Measurements from ENCODE around the gene ACTG1. TPM values are rescaled to one million over a fixed set of nuclear protein-coding genes. Genes with fewer than 3 reads are reported as not detected.

The ACTG1 gene
- total RNA-seq, 5 donors from 2014 or later (not counting 1 experiment from before 2014, with no cell fraction given), result 1,183 to 1,383 (median 1,262) TPM

- no peak for ATAC-seq (replicated peaks in 1 of 4)
- Mint-ChIP-seq H3K27ac (no peak overlapping the region), H3K27me3 (no peaks in the 10 kb centered on the region), H3K36me3 (peaks cover 22% of the 10 kb centered on the region), H3K9me3 (no peaks in the 10 kb centered on the region), H3K4me3 (no peak overlapping the region), H3K4me1 (peaks cover 7 to 13% (median 11%) of the 10 kb centered on the region in 3 donors)
- no peak overlapping the region for H3K4me3 ChIP-seq (ENCODE audit: control insufficient read depth in 1 of 2, extremely low read depth in 1 of 2, low read length in 1 of 2)
- no peak for DNase-seq
- H3K36me3 ChIP-seq (ENCODE audit: control insufficient read depth in 2 of 2, extremely low read depth in 1 of 2, insufficient read depth in 1 of 2, low read length in 1 of 2), result peaks cover 43 to 61% of the 10 kb centered on the region in 2 donors
- H3K27ac ChIP-seq (ENCODE audit: low read length), result no peak overlapping the region
- ChIA-PET CTCF (interaction anchor here in 1 of 2 donors (0.6 kb wide), 1 partner anchor 45 kb away, joined by 5 read pairs; no protein-coding TSS in a partner anchor), POLR2A (no interaction called here)
- 92% methylated on average over 23 of the region's 24 CpGs for WGBS (ENCODE audit: insufficient coverage)
- no peaks in the 10 kb centered on the region for H3K9me3 ChIP-seq
- peaks cover 0 to 5% of the 10 kb centered on the region in 2 experiments for H3K4me1 ChIP-seq (ENCODE audit: control insufficient read depth in 1 of 2, extremely low read depth in 1 of 2, insufficient read depth in 2 of 2, low read length in 2 of 2)
- H3K27me3 ChIP-seq (replicated peaks in 1 of 2; ENCODE audit: control insufficient read depth in 2 of 2, extremely low read depth in 1 of 2, insufficient read depth in 2 of 2, low read length in 1 of 2), result peaks cover 0 to 2% of the 10 kb centered on the region in 2 experiments
Observed at GRCh38 chr17:81545160-81545949, 32.8 kb upstream of the ACTG1 start.

DNA sequence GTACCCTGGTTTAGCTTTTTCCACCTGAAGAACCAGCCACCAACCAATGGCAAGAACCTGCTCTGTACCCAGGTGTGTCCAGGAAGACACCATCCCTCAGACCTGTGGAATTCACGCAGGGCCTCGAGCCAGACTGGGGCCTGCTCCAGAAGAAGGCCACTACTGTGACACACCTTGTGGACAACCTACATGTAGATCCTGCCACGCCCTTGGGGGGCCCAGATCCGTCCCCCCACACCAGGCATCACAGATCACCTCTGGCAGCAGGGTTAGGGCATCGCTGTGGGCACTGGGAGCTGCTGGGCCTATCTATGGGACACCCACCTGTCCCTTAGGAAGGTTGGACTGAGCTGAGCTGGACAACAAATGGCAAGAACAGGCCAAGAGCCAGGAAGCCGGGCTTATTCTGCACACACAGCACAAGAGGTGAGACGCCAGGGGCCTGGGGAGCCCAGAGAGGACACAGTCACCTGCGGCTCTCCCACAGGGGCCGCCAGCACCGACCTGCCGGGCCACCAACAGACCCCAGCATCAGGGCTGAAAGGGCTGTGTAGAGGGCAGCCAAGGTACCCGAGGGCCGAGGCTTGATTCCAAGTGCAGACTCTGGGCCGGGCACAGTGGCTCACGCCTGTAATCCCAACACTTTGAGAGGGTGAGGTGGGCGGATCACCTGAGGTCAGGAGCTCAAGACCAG lies 31.8 kb upstream of the ACTG1 start:
- ATAC-seq (replicated peaks in 1 of 4) (no peak), DNase-seq (no peak)
- no peak overlapping the region for H3K27ac Mint-ChIP-seq
- Histone ChIP-seq H3K27me3 (replicated peaks in 1 of 2; ENCODE audit: control insufficient read depth in 2 of 2, extremely low read depth in 1 of 2, insufficient read depth in 2 of 2, low read length in 1 of 2) (peaks cover 0 to 2% of the 10 kb centered on the region in 2 experiments), H3K27ac (ENCODE audit: low read length) (no peak overlapping the region), H3K4me1 (ENCODE audit: control insufficient read depth in 1 of 2, extremely low read depth in 1 of 2, insufficient read depth in 2 of 2, low read length in 2 of 2) (no peaks in the 10 kb centered on the region), H3K36me3 (ENCODE audit: control insufficient read depth in 2 of 2, extremely low read depth in 1 of 2, insufficient read depth in 1 of 2, low read length in 1 of 2) (peaks cover 43 to 63% of the 10 kb centered on the region in 2 donors), H3K4me3 (ENCODE audit: control insufficient read depth in 1 of 2, extremely low read depth in 1 of 2, low read length in 1 of 2) (no peak overlapping the region), H3K9me3 (no peaks in the 10 kb centered on the region)
- H3K36me3 Mint-ChIP-seq, result peaks cover 17% of the 10 kb centered on the region
- CTCF ChIA-PET, result no interaction called here
- POLR2A ChIA-PET, result no interaction called here
- H3K4me3 Mint-ChIP-seq, result no peak overlapping the region
- 99% methylated on average over 10 of the region's 16 CpGs for WGBS (ENCODE audit: insufficient coverage)
- no peaks in the 10 kb centered on the region for H3K27me3 Mint-ChIP-seq
- H3K9me3 Mint-ChIP-seq, result no peaks in the 10 kb centered on the region
- peaks cover 0 to 4% (median 4%) of the 10 kb centered on the region in 3 donors for H3K4me1 Mint-ChIP-seq

- no peaks in the 10 kb centered on the region for H3K27me3 Mint-ChIP-seq
- H3K27me3 ChIP-seq (replicated peaks in 1 of 2; ENCODE audit: control insufficient read depth in 2 of 2, extremely low read depth in 1 of 2, insufficient read depth in 2 of 2, low read length in 1 of 2), result peaks cover 0 to 6% of the 10 kb centered on the region in 2 experiments
- H3K27ac Mint-ChIP-seq, result no peak overlapping the region
- no peaks in the 10 kb centered on the region for H3K9me3 ChIP-seq
- ATAC-seq (replicated peaks in 1 of 4), result no peak
- H3K4me3 ChIP-seq (ENCODE audit: control insufficient read depth in 1 of 2, extremely low read depth in 1 of 2, low read length in 1 of 2), result no peak overlapping the region
- no peaks in the 10 kb centered on the region for H3K4me1 Mint-ChIP-seq
- CTCF ChIA-PET, result no interaction called here
- POLR2A ChIA-PET, result no interaction called here
- H3K36me3 Mint-ChIP-seq, result peaks cover 14% of the 10 kb centered on the region
- no peak overlapping the region for H3K4me3 Mint-ChIP-seq
- no peaks in the 10 kb centered on the region for H3K4me1 ChIP-seq (ENCODE audit: control insufficient read depth in 1 of 2, extremely low read depth in 1 of 2, insufficient read depth in 2 of 2, low read length in 2 of 2)
- no peak for DNase-seq
- WGBS (ENCODE audit: insufficient coverage), result 95% methylated on average over 15 of the region's 15 CpGs
- peaks cover 43 to 65% of the 10 kb centered on the region in 2 donors for H3K36me3 ChIP-seq (ENCODE audit: control insufficient read depth in 2 of 2, extremely low read depth in 1 of 2, insufficient read depth in 1 of 2, low read length in 1 of 2)
- H3K9me3 Mint-ChIP-seq, result no peaks in the 10 kb centered on the region
- H3K27ac ChIP-seq (ENCODE audit: low read length), result no peak overlapping the region
Observed at GRCh38 chr17:81543756-81544155, 31.2 kb upstream of the ACTG1 start.

DNA sequence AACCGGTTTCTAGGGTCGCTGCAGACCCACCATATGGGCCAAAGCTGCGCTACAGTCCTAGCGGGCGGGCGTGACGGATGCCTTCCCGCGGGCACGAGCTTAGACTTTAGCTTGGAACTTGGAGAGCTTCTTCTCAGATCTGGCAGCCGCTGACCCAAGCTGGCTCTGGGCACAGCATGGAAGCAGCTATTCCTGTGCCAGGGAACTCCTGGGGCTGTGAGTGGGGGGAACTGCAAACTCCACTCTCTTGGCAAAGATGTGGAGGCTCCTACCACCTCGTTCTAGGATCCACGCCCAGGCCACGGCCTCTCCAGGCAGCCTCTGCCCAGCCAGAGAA lies 30.7 kb upstream of the ACTG1 start:
- Mint-ChIP-seq H3K36me3 (peaks cover 17% of the 10 kb centered on the region), H3K9me3 (no peaks in the 10 kb centered on the region), H3K27me3 (peaks cover 0 to 2% of the 10 kb centered on the region in 2 donors), H3K4me3 (no peak overlapping the region), H3K4me1 (peaks cover 0 to 2% (median 0%) of the 10 kb centered on the region in 3 donors), H3K27ac (no peak overlapping the region)
- ChIA-PET POLR2A (no interaction called here), CTCF (no interaction called here)
- peaks cover 42 to 64% of the 10 kb centered on the region in 2 donors for H3K36me3 ChIP-seq (ENCODE audit: control insufficient read depth in 2 of 2, extremely low read depth in 1 of 2, insufficient read depth in 1 of 2, low read length in 1 of 2)
- peaks cover 0 to 10% of the 10 kb centered on the region in 2 experiments for H3K27me3 ChIP-seq (replicated peaks in 1 of 2; ENCODE audit: control insufficient read depth in 2 of 2, extremely low read depth in 1 of 2, insufficient read depth in 2 of 2, low read length in 1 of 2)
- no peaks in the 10 kb centered on the region for H3K4me1 ChIP-seq (ENCODE audit: control insufficient read depth in 1 of 2, extremely low read depth in 1 of 2, insufficient read depth in 2 of 2, low read length in 2 of 2)
- DNase-seq (no peak), ATAC-seq (replicated peaks in 1 of 4) (no peak)
- H3K9me3 ChIP-seq, result no peaks in the 10 kb centered on the region
- no peak overlapping the region for H3K27ac ChIP-seq (ENCODE audit: low read length)
- H3K4me3 ChIP-seq (ENCODE audit: control insufficient read depth in 1 of 2, extremely low read depth in 1 of 2, low read length in 1 of 2), result no peak overlapping the region
- WGBS (ENCODE audit: insufficient coverage), result over 99% methylated on average over 14 of the region's 14 CpGs

DNA sequence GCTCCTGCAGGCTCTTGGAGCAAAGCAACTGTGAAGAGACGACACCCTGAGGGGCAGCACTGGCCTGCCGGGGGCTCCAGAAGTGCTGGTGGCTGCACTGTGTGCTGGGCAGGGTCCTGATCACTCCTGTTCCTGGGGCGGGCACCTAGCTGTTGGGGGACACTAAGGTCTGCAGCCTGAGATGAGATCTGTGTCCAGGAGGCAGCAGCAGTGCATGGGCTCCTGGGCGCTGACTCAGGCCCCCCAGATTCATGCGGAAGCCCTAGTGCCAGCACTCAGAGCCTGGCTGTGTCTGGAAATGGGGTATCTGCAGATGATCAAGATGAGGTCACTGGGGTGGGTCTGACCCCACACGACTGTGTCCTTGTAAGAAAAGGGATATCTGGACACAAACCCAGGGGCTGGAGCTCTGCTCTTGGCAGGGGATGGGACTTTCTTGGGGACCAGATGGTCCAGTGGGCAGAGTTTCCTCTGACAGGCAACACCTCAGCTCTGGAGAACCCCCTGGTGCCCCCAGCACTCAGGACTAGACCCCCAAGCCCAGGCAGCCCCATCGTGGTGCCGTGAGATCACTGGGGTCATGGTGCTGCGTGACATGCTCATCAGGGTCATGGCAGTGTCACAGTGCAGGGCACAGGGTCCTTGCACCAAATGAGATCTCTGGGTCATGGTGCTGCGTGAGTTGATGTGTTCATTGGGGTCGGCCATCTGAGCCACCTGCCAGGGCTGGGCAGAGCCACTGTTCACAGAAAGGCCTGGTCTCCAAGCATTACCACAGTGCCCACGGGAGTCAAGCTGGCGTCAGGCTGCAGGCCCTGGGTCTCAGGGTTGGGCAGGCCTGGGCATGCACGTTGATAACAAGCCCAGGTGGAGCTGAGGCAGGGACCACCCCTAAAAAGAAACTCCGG lies 30.1 kb upstream of the ACTG1 start:
- peaks cover 0 to 1% of the 10 kb centered on the region in 2 experiments for H3K4me1 ChIP-seq (ENCODE audit: control insufficient read depth in 1 of 2, extremely low read depth in 1 of 2, insufficient read depth in 2 of 2, low read length in 2 of 2)
- WGBS (ENCODE audit: insufficient coverage), result 93% methylated on average over 15 of the region's 15 CpGs
- no peaks in the 10 kb centered on the region for H3K9me3 Mint-ChIP-seq
- no peaks in the 10 kb centered on the region for H3K9me3 ChIP-seq
- peaks cover 0 to 16% of the 10 kb centered on the region in 2 experiments for H3K27me3 ChIP-seq (replicated peaks in 1 of 2; ENCODE audit: control insufficient read depth in 2 of 2, extremely low read depth in 1 of 2, insufficient read depth in 2 of 2, low read length in 1 of 2)
- ATAC-seq (replicated peaks in 1 of 4) (no peak), DNase-seq (no peak)
- POLR2A ChIA-PET, result no interaction called here
- H3K4me3 Mint-ChIP-seq, result no peak overlapping the region
- H3K27ac Mint-ChIP-seq, result no peak overlapping the region
- peaks cover 0 to 8% of the 10 kb centered on the region in 2 donors for H3K27me3 Mint-ChIP-seq
- no peak overlapping the region for H3K27ac ChIP-seq (ENCODE audit: low read length)
- peaks cover 0 to 2% (median 0%) of the 10 kb centered on the region in 3 donors for H3K4me1 Mint-ChIP-seq
- H3K36me3 Mint-ChIP-seq, result peaks cover 22% of the 10 kb centered on the region
- H3K36me3 ChIP-seq (ENCODE audit: control insufficient read depth in 2 of 2, extremely low read depth in 1 of 2, insufficient read depth in 1 of 2, low read length in 1 of 2), result peaks cover 37 to 58% of the 10 kb centered on the region in 2 donors
- CTCF ChIA-PET, result no interaction called here
- no peak overlapping the region for H3K4me3 ChIP-seq (ENCODE audit: control insufficient read depth in 1 of 2, extremely low read depth in 1 of 2, low read length in 1 of 2)

DNA sequence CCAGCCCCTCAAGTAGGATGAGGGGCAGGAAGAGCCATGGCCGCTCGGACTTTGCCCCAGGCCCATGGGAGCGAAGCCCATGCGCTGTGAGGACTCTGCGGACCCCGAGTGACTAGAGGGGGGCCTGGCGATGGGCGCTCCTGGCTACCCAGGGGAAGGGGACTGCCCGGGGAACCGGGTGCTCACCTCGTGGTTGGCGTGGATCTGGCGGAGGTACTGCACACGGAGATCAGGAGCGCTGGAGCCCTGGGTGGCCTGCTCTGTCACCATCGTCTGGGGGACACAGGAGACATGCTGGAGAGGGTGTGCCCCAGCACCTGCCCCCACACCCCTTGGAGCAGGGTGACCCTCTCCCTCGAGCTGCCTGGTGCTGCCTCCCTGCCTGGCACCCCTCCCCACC lies 28.5 kb upstream of the ACTG1 start:
- Histone ChIP-seq H3K4me1 (ENCODE audit: control insufficient read depth in 1 of 2, extremely low read depth in 1 of 2, insufficient read depth in 2 of 2, low read length in 2 of 2) (peaks cover 0 to 16% of the 10 kb centered on the region in 2 experiments), H3K4me3 (ENCODE audit: control insufficient read depth in 1 of 2, extremely low read depth in 1 of 2, low read length in 1 of 2) (no peak overlapping the region), H3K27ac (ENCODE audit: low read length) (no peak overlapping the region), H3K27me3 (replicated peaks in 1 of 2; ENCODE audit: control insufficient read depth in 2 of 2, extremely low read depth in 1 of 2, insufficient read depth in 2 of 2, low read length in 1 of 2) (peaks cover 5 to 30% of the 10 kb centered on the region in 2 experiments), H3K9me3 (no peaks in the 10 kb centered on the region), H3K36me3 (ENCODE audit: control insufficient read depth in 2 of 2, extremely low read depth in 1 of 2, insufficient read depth in 1 of 2, low read length in 1 of 2) (peaks cover 27 to 43% of the 10 kb centered on the region in 2 donors)
- no peak for ATAC-seq (replicated peaks in 1 of 4)
- Mint-ChIP-seq H3K27me3 (peaks cover 0 to 13% of the 10 kb centered on the region in 2 donors), H3K4me3 (no peak overlapping the region), H3K9me3 (no peaks in the 10 kb centered on the region), H3K27ac (no peak overlapping the region), H3K36me3 (peaks cover 17% of the 10 kb centered on the region), H3K4me1 (peaks cover 0 to 2% (median 0%) of the 10 kb centered on the region in 3 donors)
- ChIA-PET POLR2A (no interaction called here), CTCF (no interaction called here)
- WGBS (ENCODE audit: insufficient coverage), result 98% methylated on average over 16 of the region's 17 CpGs
- DNase-seq, result no peak

Measured in T-cell (primary cell).